ENCODE results near the gene SYT5. TPM values are rescaled to one million over a fixed set of nuclear protein-coding genes. Genes with fewer than 3 reads are reported as not detected.

Gene SYT5
- total RNA-seq, 1 experiment from 2014 or later = not detected

DNA sequence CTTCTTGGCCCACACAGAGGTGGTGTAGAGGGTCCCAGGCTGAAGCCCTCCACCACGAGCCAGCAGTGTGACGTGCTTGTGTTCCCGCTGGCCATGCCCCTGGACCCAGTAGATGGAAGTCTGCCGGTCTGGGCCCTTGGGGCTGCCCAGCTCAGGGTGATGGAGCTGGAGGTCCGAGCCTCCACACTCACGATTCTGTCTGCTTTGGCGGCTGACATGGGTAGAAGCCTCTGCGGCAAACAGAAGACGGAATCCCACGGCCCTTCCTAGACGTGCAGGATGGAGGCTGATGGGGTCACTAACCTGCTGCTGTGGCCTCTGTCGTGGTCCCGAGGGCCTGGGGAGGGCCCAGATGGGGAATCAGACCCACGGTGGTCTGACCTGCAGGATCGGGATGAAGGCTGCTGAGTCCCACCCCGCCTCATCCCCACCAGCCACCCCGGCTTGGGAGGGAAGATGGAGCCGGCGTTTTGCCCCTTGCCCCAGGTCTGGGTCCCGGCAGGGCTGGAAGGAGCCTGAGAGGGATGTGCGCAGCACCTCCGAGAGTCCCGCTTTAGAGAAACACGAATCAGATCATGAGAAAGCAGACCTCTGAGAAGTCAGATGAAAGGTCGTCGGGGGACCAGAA, 44.1 kb upstream of the SYT5 start:
- intact Hi-C loops (cut with micrococcal nuclease; ENCODE audit: unreplicated experiment) = no loop called here
- Histone ChIP-seq H3K4me1 (peaks cover 20% of the 10 kb centered on the region), H3K27me3 (replicated peaks; ENCODE audit: control insufficient read depth, insufficient read depth, low read length) (no peaks in the 10 kb centered on the region), H3K36me3 (ENCODE audit: control insufficient read depth, insufficient read depth, low read length) (peaks cover 2% of the 10 kb centered on the region), H3K9me3 (0 out of 2 replicates have a peak, but pooled peaks cover 4% of the 10 kb centered on the region), H3K4me3 (ENCODE audit: low read depth, low read length) (no peak overlapping the region)
- Mint-ChIP-seq H3K27me3 (ENCODE audit: insufficient read depth, unreplicated experiment) (no peaks in the 10 kb centered on the region), H3K27ac (ENCODE audit: unreplicated experiment) (no peak overlapping the region), H3K36me3 (ENCODE audit: insufficient read depth, unreplicated experiment) (peaks cover 79% of the 10 kb centered on the region), H3K4me1 (ENCODE audit: low read depth, unreplicated experiment) (peaks cover 26% of the 10 kb centered on the region), H3K9me3 (ENCODE audit: unreplicated experiment) (peaks cover 20% of the 10 kb centered on the region), H3K4me3 (ENCODE audit: unreplicated experiment) (no peak overlapping the region)
- no TSS peak for BruUV-seq (replicated peaks)
- CTCF ChIA-PET = no interaction called here
- no peak for DNase-seq
- TF ChIP-seq, protein P1, sequence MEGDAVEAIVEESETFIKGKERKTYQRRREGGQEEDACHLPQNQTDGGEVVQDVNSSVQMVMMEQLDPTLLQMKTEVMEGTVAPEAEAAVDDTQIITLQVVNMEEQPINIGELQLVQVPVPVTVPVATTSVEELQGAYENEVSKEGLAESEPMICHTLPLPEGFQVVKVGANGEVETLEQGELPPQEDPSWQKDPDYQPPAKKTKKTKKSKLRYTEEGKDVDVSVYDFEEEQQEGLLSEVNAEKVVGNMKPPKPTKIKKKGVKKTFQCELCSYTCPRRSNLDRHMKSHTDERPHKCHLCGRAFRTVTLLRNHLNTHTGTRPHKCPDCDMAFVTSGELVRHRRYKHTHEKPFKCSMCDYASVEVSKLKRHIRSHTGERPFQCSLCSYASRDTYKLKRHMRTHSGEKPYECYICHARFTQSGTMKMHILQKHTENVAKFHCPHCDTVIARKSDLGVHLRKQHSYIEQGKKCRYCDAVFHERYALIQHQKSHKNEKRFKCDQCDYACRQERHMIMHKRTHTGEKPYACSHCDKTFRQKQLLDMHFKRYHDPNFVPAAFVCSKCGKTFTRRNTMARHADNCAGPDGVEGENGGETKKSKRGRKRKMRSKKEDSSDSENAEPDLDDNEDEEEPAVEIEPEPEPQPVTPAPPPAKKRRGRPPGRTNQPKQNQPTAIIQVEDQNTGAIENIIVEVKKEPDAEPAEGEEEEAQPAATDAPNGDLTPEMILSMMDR (IDR thresholded peaks at IDR 0.05; ENCODE audit: insufficient read depth in 1 of 2, low read depth in 1 of 2, low read length in 1 of 2, severe bottlenecking in 1 of 2, unreplicated experiment in 1 of 2) = no peak
- POLR2A ChIA-PET = no interaction called here

DNA sequence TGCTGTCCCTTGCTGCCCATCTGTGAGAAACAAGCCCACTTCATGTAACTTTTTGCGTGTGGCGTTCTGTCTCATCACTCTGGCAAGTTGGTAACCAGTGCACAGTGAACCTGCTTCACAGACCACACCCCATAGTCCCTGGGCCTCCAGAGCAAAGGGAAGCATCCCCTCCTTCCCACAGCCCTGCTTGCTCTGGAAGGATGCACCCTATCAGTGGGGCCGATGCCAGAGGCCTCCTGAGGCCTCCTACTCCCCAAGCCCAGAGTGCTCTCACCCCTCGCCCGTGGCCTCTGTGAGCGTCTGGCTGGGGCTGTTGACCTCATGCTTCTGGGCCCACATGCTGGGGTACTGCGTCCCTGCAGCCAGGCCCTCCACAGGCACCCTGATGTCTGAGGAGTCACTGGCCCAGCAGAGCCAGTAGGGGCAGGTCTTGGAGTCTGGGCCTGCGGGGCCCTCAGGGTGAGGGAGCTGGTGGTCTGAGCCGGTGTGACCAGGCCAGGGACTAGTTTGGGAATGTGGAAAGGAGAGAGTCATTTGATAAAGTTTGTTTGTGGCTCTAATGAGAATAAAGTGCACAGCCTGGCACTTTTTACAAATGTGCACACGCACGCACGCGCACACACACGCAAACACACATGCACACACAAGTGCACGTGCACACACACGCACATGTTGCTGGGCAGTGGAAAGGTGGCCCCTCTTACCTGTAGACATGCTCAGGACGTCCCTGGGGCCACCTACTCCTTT, 43.4 kb upstream of the SYT5 start:
- no peak overlapping the region for H3K4me3 Mint-ChIP-seq (ENCODE audit: unreplicated experiment)
- Histone ChIP-seq H3K36me3 (ENCODE audit: control insufficient read depth, insufficient read depth, low read length) (peaks cover 2% of the 10 kb centered on the region), H3K9me3 (0 out of 2 replicates have a peak, but pooled peaks cover 4% of the 10 kb centered on the region), H3K4me3 (ENCODE audit: low read depth, low read length) (no peak overlapping the region), H3K4me1 (peaks cover 13% of the 10 kb centered on the region), H3K27me3 (replicated peaks; ENCODE audit: control insufficient read depth, insufficient read depth, low read length) (no peaks in the 10 kb centered on the region)
- no peaks in the 10 kb centered on the region for H3K27me3 Mint-ChIP-seq (ENCODE audit: insufficient read depth, unreplicated experiment)
- ChIA-PET POLR2A (no interaction called here), CTCF (no interaction called here)
- no peak overlapping the region for H3K27ac Mint-ChIP-seq (ENCODE audit: unreplicated experiment)
- peaks cover 20% of the 10 kb centered on the region for H3K9me3 Mint-ChIP-seq (ENCODE audit: unreplicated experiment)
- peaks cover 75% of the 10 kb centered on the region for H3K36me3 Mint-ChIP-seq (ENCODE audit: insufficient read depth, unreplicated experiment)
- intact Hi-C loops (cut with micrococcal nuclease; ENCODE audit: unreplicated experiment) = no loop called here
- TF ChIP-seq, protein P1 (IDR thresholded peaks at IDR 0.05; ENCODE audit: insufficient read depth in 1 of 2, low read depth in 1 of 2, low read length in 1 of 2, severe bottlenecking in 1 of 2, unreplicated experiment in 1 of 2) = no peak
- no TSS peak for BruUV-seq (replicated peaks)
- no peak for DNase-seq
- peaks cover 21% of the 10 kb centered on the region for H3K4me1 Mint-ChIP-seq (ENCODE audit: low read depth, unreplicated experiment)

DNA sequence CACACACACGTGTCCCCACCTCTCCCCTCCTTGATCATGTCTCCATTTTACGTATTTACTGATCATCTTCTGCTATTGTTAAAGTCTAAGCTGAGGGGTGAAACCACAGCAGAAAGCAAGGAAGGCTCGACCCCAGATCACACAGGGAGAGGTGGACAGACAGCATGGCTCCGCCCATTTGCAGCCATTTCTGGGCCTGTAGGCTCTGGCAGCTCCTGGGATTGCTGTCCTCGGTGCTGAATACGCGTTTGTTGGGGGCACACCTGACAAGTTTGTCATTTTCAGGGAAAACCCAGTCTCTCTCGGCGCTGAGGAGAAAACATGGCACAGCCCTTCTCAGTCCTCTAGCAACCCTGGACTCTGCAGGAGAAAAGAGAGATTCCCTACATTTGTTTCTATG, 40.4 kb upstream of the SYT5 start:
- H3K27me3 ChIP-seq (replicated peaks; ENCODE audit: control insufficient read depth, insufficient read depth, low read length) = no peaks in the 10 kb centered on the region
- no peak overlapping the region for H3K4me3 Mint-ChIP-seq (ENCODE audit: unreplicated experiment)
- TF ChIP-seq, protein P1 (IDR thresholded peaks at IDR 0.05; ENCODE audit: insufficient read depth in 1 of 2, low read depth in 1 of 2, low read length in 1 of 2, severe bottlenecking in 1 of 2, unreplicated experiment in 1 of 2) = no peak
- H3K4me1 ChIP-seq = 0 out of 2 replicates have a peak, but pooled peaks cover 6% of the 10 kb centered on the region
- peaks cover 4% of the 10 kb centered on the region for H3K4me1 Mint-ChIP-seq (ENCODE audit: low read depth, unreplicated experiment)
- no TSS peak for BruUV-seq (replicated peaks)
- intact Hi-C loops (cut with micrococcal nuclease; ENCODE audit: unreplicated experiment) = no loop called here
- H3K27ac Mint-ChIP-seq (ENCODE audit: unreplicated experiment) = no peak overlapping the region
- DNase-seq = peak in 1 of 2 experiments; percentile 42
- peaks cover 28% of the 10 kb centered on the region for H3K9me3 Mint-ChIP-seq (ENCODE audit: unreplicated experiment)
- CTCF ChIA-PET = no interaction called here
- no peaks in the 10 kb centered on the region for H3K27me3 Mint-ChIP-seq (ENCODE audit: insufficient read depth, unreplicated experiment)
- H3K9me3 ChIP-seq = 0 out of 2 replicates have a peak, but pooled peaks cover 4% of the 10 kb centered on the region
- H3K36me3 Mint-ChIP-seq (ENCODE audit: insufficient read depth, unreplicated experiment) = peaks cover 69% of the 10 kb centered on the region
- H3K36me3 ChIP-seq (ENCODE audit: control insufficient read depth, insufficient read depth, low read length) = no peaks in the 10 kb centered on the region; the same call in 1 of the 2 replicates
- POLR2A ChIA-PET = no interaction called here
- H3K4me3 ChIP-seq (ENCODE audit: low read depth, low read length) = no peak overlapping the region
